ENCODE data around the gene AMIGO1.

AMIGO1 gene

DNA sequence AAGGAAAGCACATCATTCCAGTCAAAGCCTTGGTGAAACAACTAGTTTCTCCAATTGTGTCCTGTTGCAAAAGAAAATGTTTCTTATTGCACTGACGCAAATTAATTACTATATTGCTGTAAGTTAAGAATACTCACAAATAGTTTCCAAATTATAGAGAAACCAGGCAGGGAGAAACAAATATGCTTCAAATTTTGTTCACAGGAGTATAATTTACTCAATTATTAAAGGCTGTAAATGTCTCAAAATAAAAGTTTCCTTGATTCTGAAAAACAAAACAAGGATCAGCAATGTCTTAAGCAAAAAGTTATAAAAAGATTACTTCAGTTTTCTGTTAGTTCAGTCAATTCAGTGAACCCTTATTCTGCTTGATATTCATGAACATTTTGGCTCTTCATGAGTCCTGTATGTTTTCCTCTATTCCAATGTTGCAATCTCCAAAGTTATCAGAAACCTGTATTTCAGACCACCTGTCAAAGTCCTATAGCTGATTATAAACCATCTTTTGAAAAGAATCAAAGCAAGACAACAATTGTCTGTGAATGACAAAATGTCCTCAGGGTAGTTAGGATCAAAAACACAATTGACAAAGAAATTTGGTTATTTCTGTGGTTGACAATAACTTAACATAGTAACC is 54.9 kb downstream of the AMIGO1 start:
- no peak for DNase-seq

All from right kidney (tissue), 1 donor.